ENCODE data around the gene WDFY4.

DNA sequence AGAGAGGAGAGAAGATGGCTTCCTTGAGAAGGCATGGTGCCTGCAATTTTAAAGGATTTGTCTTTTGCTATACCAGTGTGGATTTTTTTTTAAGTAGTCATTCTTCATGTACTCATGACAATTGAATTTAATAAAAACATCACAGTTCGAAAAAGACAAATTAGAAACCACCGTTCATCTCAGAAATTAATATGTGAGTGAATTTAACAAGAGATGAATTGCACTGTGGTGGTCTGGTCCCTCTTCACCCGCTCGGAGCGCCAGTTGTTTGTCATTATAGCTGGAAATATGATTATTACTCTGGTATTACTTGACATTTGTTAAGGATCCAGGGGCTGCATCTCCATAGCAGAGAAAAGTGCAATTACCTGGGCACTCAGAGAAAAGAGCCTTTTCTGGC is 163.0 kb downstream of the WDFY4 start:
- TF ChIP-seq POLR2AphosphoS5 (IDR thresholded peaks at IDR 0.05; ENCODE audit: low read depth), result no peak
- TF ChIP-seq, protein P1, sequence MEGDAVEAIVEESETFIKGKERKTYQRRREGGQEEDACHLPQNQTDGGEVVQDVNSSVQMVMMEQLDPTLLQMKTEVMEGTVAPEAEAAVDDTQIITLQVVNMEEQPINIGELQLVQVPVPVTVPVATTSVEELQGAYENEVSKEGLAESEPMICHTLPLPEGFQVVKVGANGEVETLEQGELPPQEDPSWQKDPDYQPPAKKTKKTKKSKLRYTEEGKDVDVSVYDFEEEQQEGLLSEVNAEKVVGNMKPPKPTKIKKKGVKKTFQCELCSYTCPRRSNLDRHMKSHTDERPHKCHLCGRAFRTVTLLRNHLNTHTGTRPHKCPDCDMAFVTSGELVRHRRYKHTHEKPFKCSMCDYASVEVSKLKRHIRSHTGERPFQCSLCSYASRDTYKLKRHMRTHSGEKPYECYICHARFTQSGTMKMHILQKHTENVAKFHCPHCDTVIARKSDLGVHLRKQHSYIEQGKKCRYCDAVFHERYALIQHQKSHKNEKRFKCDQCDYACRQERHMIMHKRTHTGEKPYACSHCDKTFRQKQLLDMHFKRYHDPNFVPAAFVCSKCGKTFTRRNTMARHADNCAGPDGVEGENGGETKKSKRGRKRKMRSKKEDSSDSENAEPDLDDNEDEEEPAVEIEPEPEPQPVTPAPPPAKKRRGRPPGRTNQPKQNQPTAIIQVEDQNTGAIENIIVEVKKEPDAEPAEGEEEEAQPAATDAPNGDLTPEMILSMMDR (conservative IDR thresholded peaks at IDR 0.05; ENCODE audit: low read depth in 2 of 2), result no peak
- no peak for TF ChIP-seq JUNB (IDR thresholded peaks at IDR 0.05; ENCODE audit: unreplicated experiment)
- TF ChIP-seq ZNF331 (CRISPR knock-in tag; IDR thresholded peaks at IDR 0.05; ENCODE audit: low read depth), result no peak
- no peak for TF ChIP-seq EZH2 (IDR thresholded peaks at IDR 0.05; ENCODE audit: low read depth, unreplicated experiment)
- TF ChIP-seq EZH2phosphoT487 (IDR thresholded peaks at IDR 0.05; ENCODE audit: unreplicated experiment), result no peak
- no peak for TF ChIP-seq CREB1 (CRISPR knock-in tag; IDR thresholded peaks at IDR 0.05; ENCODE audit: low read depth)
